ENCODE measurements around the gene FHDC1.

The FHDC1 gene

GRCh38 chr4:152917543-152918395 is 18.4 kb upstream of the FHDC1 start:
- H3K4me3 Mint-ChIP-seq = no peak overlapping the region
- H3K9me3 Mint-ChIP-seq = peaks cover 6% of the 10 kb centered on the region
- no peak overlapping the region for H3K27ac Mint-ChIP-seq (ENCODE audit: low read depth)

GRCh38 chr4:152919826-152920225 is 16.3 kb upstream of the FHDC1 start:
- Mint-ChIP-seq H3K36me3 (ENCODE audit: insufficient read depth) (peaks cover 2% of the 10 kb centered on the region), H3K4me3 (no peak overlapping the region), H3K9me3 (peaks cover 6% of the 10 kb centered on the region), H3K27me3 (peaks cover 9% of the 10 kb centered on the region), H3K4me1 (no peaks in the 10 kb centered on the region), H3K27ac (ENCODE audit: low read depth) (no peak overlapping the region)
- DNase-seq (ENCODE audit: low spot score in 2 of 2) (no peak), ATAC-seq (replicated peaks; ENCODE audit: extremely low read depth, poor library complexity, severe bottlenecking) (no peak)

More at GRCh38 chr4:152917543-152918395, 18.4 kb upstream of the FHDC1 start:
- ATAC-seq (replicated peaks; ENCODE audit: extremely low read depth, poor library complexity, severe bottlenecking) (no peak), DNase-seq (ENCODE audit: low spot score in 2 of 2) (no peak)
- H3K4me1 Mint-ChIP-seq = no peaks in the 10 kb centered on the region
- peaks cover 2% of the 10 kb centered on the region for H3K36me3 Mint-ChIP-seq (ENCODE audit: insufficient read depth)
- peaks cover 9% of the 10 kb centered on the region for H3K27me3 Mint-ChIP-seq

GRCh38 chr4:152920768-152921167 is 15.4 kb upstream of the FHDC1 start:
- H3K4me1 Mint-ChIP-seq = no peaks in the 10 kb centered on the region
- DNase-seq (ENCODE audit: low spot score in 2 of 2) (no peak), ATAC-seq (replicated peaks; ENCODE audit: extremely low read depth, poor library complexity, severe bottlenecking) (no peak)
- H3K27me3 Mint-ChIP-seq = peaks cover 9% of the 10 kb centered on the region
- no peak overlapping the region for H3K27ac Mint-ChIP-seq (ENCODE audit: low read depth)
- H3K4me3 Mint-ChIP-seq = no peak overlapping the region
- H3K36me3 Mint-ChIP-seq (ENCODE audit: insufficient read depth) = peaks cover 2% of the 10 kb centered on the region
- peaks cover 6% of the 10 kb centered on the region for H3K9me3 Mint-ChIP-seq

GRCh38 chr4:152921284-152921683 is 14.8 kb upstream of the FHDC1 start:
- Mint-ChIP-seq H3K4me3 (no peak overlapping the region), H3K36me3 (ENCODE audit: insufficient read depth) (peaks cover 5% of the 10 kb centered on the region), H3K4me1 (no peaks in the 10 kb centered on the region), H3K27me3 (peaks cover 9% of the 10 kb centered on the region), H3K27ac (ENCODE audit: low read depth) (no peak overlapping the region), H3K9me3 (peaks cover 6% of the 10 kb centered on the region)
- ATAC-seq (replicated peaks; ENCODE audit: extremely low read depth, poor library complexity, severe bottlenecking) (no peak), DNase-seq (ENCODE audit: low spot score in 2 of 2) (no peak)

- DNase-seq (ENCODE audit: low spot score in 2 of 2) = no peak
- H3K27ac Mint-ChIP-seq (ENCODE audit: low read depth) = no peak overlapping the region
- H3K9me3 Mint-ChIP-seq = peaks cover 6% of the 10 kb centered on the region
- no peaks in the 10 kb centered on the region for H3K4me1 Mint-ChIP-seq
- H3K27me3 Mint-ChIP-seq = peaks cover 34% of the 10 kb centered on the region
- H3K4me3 Mint-ChIP-seq = no peak overlapping the region
- ATAC-seq (replicated peaks; ENCODE audit: extremely low read depth, poor library complexity, severe bottlenecking) = no peak
- H3K36me3 Mint-ChIP-seq (ENCODE audit: insufficient read depth) = peaks cover 5% of the 10 kb centered on the region
Measured at GRCh38 chr4:152925851-152926250, 10.3 kb upstream of the FHDC1 start.

GRCh38 chr4:152926959-152927358 is 9.2 kb upstream of the FHDC1 start:
- H3K36me3 Mint-ChIP-seq (ENCODE audit: insufficient read depth) = peaks cover 4% of the 10 kb centered on the region
- H3K4me1 Mint-ChIP-seq = no peaks in the 10 kb centered on the region
- H3K9me3 Mint-ChIP-seq = peaks cover under 1% of the 10 kb centered on the region
- DNase-seq (ENCODE audit: low spot score in 2 of 2) (no peak), ATAC-seq (replicated peaks; ENCODE audit: extremely low read depth, poor library complexity, severe bottlenecking) (no peak)
- H3K27me3 Mint-ChIP-seq = peaks cover 26% of the 10 kb centered on the region
- no peak overlapping the region for H3K4me3 Mint-ChIP-seq
- no peak overlapping the region for H3K27ac Mint-ChIP-seq (ENCODE audit: low read depth)

GRCh38 chr4:152927737-152928136 is 8.4 kb upstream of the FHDC1 start:
- ATAC-seq (replicated peaks; ENCODE audit: extremely low read depth, poor library complexity, severe bottlenecking) = no peak
- Mint-ChIP-seq H3K4me1 (no peaks in the 10 kb centered on the region), H3K4me3 (no peak overlapping the region), H3K27ac (ENCODE audit: low read depth) (no peak overlapping the region), H3K9me3 (no peaks in the 10 kb centered on the region), H3K27me3 (peaks cover 27% of the 10 kb centered on the region), H3K36me3 (ENCODE audit: insufficient read depth) (peaks cover 4% of the 10 kb centered on the region)
- no peak for DNase-seq (ENCODE audit: low spot score in 2 of 2)

GRCh38 chr4:152928286-152928685 is 7.8 kb upstream of the FHDC1 start:
- peaks cover 4% of the 10 kb centered on the region for H3K36me3 Mint-ChIP-seq (ENCODE audit: insufficient read depth)
- no peaks in the 10 kb centered on the region for H3K9me3 Mint-ChIP-seq
- no peak overlapping the region for H3K4me3 Mint-ChIP-seq
- DNase-seq (ENCODE audit: low spot score in 2 of 2) (no peak), ATAC-seq (replicated peaks; ENCODE audit: extremely low read depth, poor library complexity, severe bottlenecking) (no peak)
- H3K4me1 Mint-ChIP-seq = no peaks in the 10 kb centered on the region
- H3K27ac Mint-ChIP-seq (ENCODE audit: low read depth) = no peak overlapping the region
- H3K27me3 Mint-ChIP-seq = peaks cover 32% of the 10 kb centered on the region

- Mint-ChIP-seq H3K27ac (ENCODE audit: low read depth) (no peak overlapping the region), H3K27me3 (peaks cover 48% of the 10 kb centered on the region), H3K4me3 (no peak overlapping the region), H3K36me3 (ENCODE audit: insufficient read depth) (peaks cover 4% of the 10 kb centered on the region), H3K9me3 (no peaks in the 10 kb centered on the region), H3K4me1 (peaks cover 4% of the 10 kb centered on the region)
- DNase-seq (ENCODE audit: low spot score in 2 of 2) = no peak
- ATAC-seq (replicated peaks; ENCODE audit: extremely low read depth, poor library complexity, severe bottlenecking) = no peak
Measured at GRCh38 chr4:152929888-152930287, 6.2 kb upstream of the FHDC1 start.

- Mint-ChIP-seq H3K9me3 (no peaks in the 10 kb centered on the region), H3K4me1 (peaks cover 19% of the 10 kb centered on the region), H3K27ac (ENCODE audit: low read depth) (no peak overlapping the region), H3K36me3 (ENCODE audit: insufficient read depth) (peaks cover 2% of the 10 kb centered on the region), H3K4me3 (peak overlapping the region; percentile 70), H3K27me3 (peaks cover 58% of the 10 kb centered on the region)
- ATAC-seq (replicated peaks; ENCODE audit: extremely low read depth, poor library complexity, severe bottlenecking) = no peak
- no peak for DNase-seq (ENCODE audit: low spot score in 2 of 2)
Measured at GRCh38 chr4:152935143-152935542, 980 bp upstream of the FHDC1 start.

GRCh38 chr4:152936446-152937335 is 568 bp downstream of the FHDC1 start:
- no peak overlapping the region for H3K27ac Mint-ChIP-seq (ENCODE audit: low read depth)
- peaks cover 62% of the 10 kb centered on the region for H3K27me3 Mint-ChIP-seq
- no peak for DNase-seq (ENCODE audit: low spot score in 2 of 2)
- no peak for ATAC-seq (replicated peaks; ENCODE audit: extremely low read depth, poor library complexity, severe bottlenecking)
- H3K36me3 Mint-ChIP-seq (ENCODE audit: insufficient read depth) = no peaks in the 10 kb centered on the region
- H3K4me3 Mint-ChIP-seq = peak overlapping the region; percentile 66
- H3K9me3 Mint-ChIP-seq = no peaks in the 10 kb centered on the region
- H3K4me1 Mint-ChIP-seq = peaks cover 19% of the 10 kb centered on the region

GRCh38 chr4:152937336-152938236 is 1.5 kb downstream of the FHDC1 start:
- ATAC-seq (replicated peaks; ENCODE audit: extremely low read depth, poor library complexity, severe bottlenecking) (peak; percentile 35), DNase-seq (ENCODE audit: low spot score in 2 of 2) (no peak)
- Mint-ChIP-seq H3K36me3 (ENCODE audit: insufficient read depth) (no peaks in the 10 kb centered on the region), H3K27me3 (peaks cover 62% of the 10 kb centered on the region), H3K4me3 (peak overlapping the region; percentile 76), H3K27ac (ENCODE audit: low read depth) (no peak overlapping the region), H3K4me1 (peaks cover 19% of the 10 kb centered on the region), H3K9me3 (no peaks in the 10 kb centered on the region)

Data from central memory CD8-positive, alpha-beta T cell (primary cell).